ENCODE data around the gene SERPINA4. TPM values are rescaled to one million over a fixed set of nuclear protein-coding genes. Genes with fewer than 3 reads are reported as not detected.

SERPINA4 gene
- total and polyA plus RNA-seq, 2 of the 8 experiments (the other 6 are each of a cell fraction or from before 2014, with no cell fraction given) = not detected

DNA sequence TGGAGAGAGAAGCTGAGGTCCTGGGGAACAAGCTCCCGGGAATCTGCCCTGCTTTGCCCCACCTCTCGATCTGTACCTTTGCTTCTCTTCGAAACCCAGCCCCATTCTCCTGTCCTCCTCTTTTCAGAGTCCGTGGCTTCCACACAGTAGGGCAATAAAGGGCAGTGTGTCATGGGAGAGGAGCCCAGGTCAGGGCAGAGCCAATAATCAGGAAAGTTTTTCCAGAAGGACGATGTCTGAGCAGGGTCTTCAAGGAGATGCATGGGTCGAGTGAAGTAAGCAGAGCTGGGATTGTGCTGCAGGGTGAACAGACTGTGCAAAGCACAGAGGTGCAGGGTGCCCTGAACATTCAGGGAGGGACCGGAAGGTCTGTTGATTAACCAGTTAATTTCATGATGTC lies 22.1 kb upstream of the SERPINA4 start:
- ChIA-PET POLR2A (ENCODE audit: partially characterized antibody) (no interaction called here), CTCF (ENCODE audit: partially characterized antibody) (interaction anchor here (0.6 to 7.8 kb wide), 9 partner anchors 11 to 359 kb away, joined by 3 to 56 read pairs (median 3); no protein-coding TSS in a partner anchor)
- TF ChIP-seq RBBP5 (IDR thresholded peaks at IDR 0.05; ENCODE audit: borderline replicate concordance, low read depth, low read length) (no peak), JUND (IDR thresholded peaks at IDR 0.05; ENCODE audit: low read length) (no peak), EZH2 (IDR thresholded peaks at IDR 0.05; ENCODE audit: low read depth, low read length, severe bottlenecking) (no peak), CBX5 (IDR thresholded peaks at IDR 0.05; ENCODE audit: low read depth, low read length) (no peak), JUN (IDR thresholded peaks at IDR 0.05; ENCODE audit: low read depth, low read length) (no peak), CREB1 (IDR thresholded peaks at IDR 0.05) (no peak), CEBPB (IDR thresholded peaks at IDR 0.05; ENCODE audit: low read depth, low read length) (no peak), GTF2F1 (IDR thresholded peaks at IDR 0.05; ENCODE audit: borderline replicate concordance, low read depth, low read length) (no peak), MAX (IDR thresholded peaks at IDR 0.05) (no peak), EP300 (IDR thresholded peaks at IDR 0.05; ENCODE audit: borderline replicate concordance in 1 of 2, low read depth in 2 of 2, low read length in 2 of 2) (no peak), GABPA (IDR thresholded peaks at IDR 0.05; ENCODE audit: borderline replicate concordance, insufficient read depth, low read length) (no peak)
- TF ChIP-seq, protein P1, sequence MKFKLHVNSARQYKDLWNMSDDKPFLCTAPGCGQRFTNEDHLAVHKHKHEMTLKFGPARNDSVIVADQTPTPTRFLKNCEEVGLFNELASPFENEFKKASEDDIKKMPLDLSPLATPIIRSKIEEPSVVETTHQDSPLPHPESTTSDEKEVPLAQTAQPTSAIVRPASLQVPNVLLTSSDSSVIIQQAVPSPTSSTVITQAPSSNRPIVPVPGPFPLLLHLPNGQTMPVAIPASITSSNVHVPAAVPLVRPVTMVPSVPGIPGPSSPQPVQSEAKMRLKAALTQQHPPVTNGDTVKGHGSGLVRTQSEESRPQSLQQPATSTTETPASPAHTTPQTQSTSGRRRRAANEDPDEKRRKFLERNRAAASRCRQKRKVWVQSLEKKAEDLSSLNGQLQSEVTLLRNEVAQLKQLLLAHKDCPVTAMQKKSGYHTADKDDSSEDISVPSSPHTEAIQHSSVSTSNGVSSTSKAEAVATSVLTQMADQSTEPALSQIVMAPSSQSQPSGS (IDR thresholded peaks at IDR 0.05; ENCODE audit: low read length) = no peak

More for the DNA sequence above, 22.1 kb upstream of the SERPINA4 start:
- no peaks in the 10 kb centered on the region for H3K23me2 ChIP-seq (ENCODE audit: low read depth, low read length)
- no peaks in the 10 kb centered on the region for H3K79me2 ChIP-seq (ENCODE audit: control insufficient read depth in 1 of 2, insufficient read depth in 2 of 2, low read length in 2 of 2)
- WGBS, 2 experiments (ENCODE audit: extremely low coverage in 1 of 2, insufficient coverage in 1 of 2, insufficient read length in 1 of 2, insufficient replicate concordance in 2 of 2, low coverage in 1 of 2, low lambda C conversion rate in 2 of 2, missing lambda C conversion rate in 1 of 2) = 94% methylated on average over 7 of the region's 7 CpGs; no CpG with 5 or more reads in 1 of the 2 experiments
- peaks cover 0 to 3% (median 0%) of the 10 kb centered on the region in 4 experiments; a peak in 1 of 7 replicates for H3K27me3 ChIP-seq (replicated peaks in 1 of 4; ENCODE audit: control insufficient read depth in 3 of 4, extremely low read depth in 1 of 4, insufficient read depth in 3 of 4, low read length in 3 of 4)
- H2AK5ac ChIP-seq (ENCODE audit: low read depth, low read length) = no peak overlapping the region
- no peak overlapping the region for H2BK12ac ChIP-seq (ENCODE audit: low read depth, low read length)
- H3K27ac ChIP-seq (ENCODE audit: low read depth, low read length) = no peak overlapping the region
- H3K23ac ChIP-seq (ENCODE audit: insufficient read length) = no peak overlapping the region
- no peak overlapping the region for H2BK5ac ChIP-seq (ENCODE audit: low read depth, low read length)
- no peak overlapping the region for H3K9ac ChIP-seq (replicated peaks in 1 of 4; ENCODE audit: extremely low read depth in 1 of 4, low read depth in 3 of 4, low read length in 3 of 4)
- H3K36me3 ChIP-seq (ENCODE audit: control insufficient read depth in 2 of 4, insufficient read depth in 4 of 4, low read length in 3 of 4) = no peaks in the 10 kb centered on the region
- no peak overlapping the region for H2AFZ ChIP-seq (ENCODE audit: low read length)
- DNase-seq (ENCODE audit: low read depth in 1 of 2, low spot score in 2 of 2) = no peak
- H3K4ac ChIP-seq (replicated peaks; ENCODE audit: insufficient read length, low read depth, low read length) = no peak overlapping the region
- no peak overlapping the region for H4K8ac ChIP-seq (ENCODE audit: extremely low read depth, insufficient read depth, low read length)
- no peak overlapping the region for H4K91ac ChIP-seq (replicated peaks; ENCODE audit: insufficient read length, low read length)
- H2BK15ac ChIP-seq (ENCODE audit: low read length) = 0 out of 2 replicates have a peak overlapping the region, but pooled peaks have one; percentile 68
- no peak overlapping the region for H2BK120ac ChIP-seq (replicated peaks; ENCODE audit: low read depth, low read length)
- H2BK20ac ChIP-seq (ENCODE audit: low read length) = no peak overlapping the region
- H3K18ac ChIP-seq (ENCODE audit: extremely low read depth, low read length) = no peak overlapping the region
- H4K20me1 ChIP-seq (replicated peaks in 1 of 2; ENCODE audit: control insufficient read depth in 1 of 2, insufficient read depth in 2 of 2, low read length in 2 of 2) = no peaks in the 10 kb centered on the region
- H3K79me1 ChIP-seq (ENCODE audit: low read depth, low read length) = no peaks in the 10 kb centered on the region
- no peak overlapping the region for H3K56ac ChIP-seq (replicated peaks; ENCODE audit: insufficient read length, low read depth, low read length)
- no peak overlapping the region for H3K4me2 ChIP-seq (ENCODE audit: insufficient read depth in 1 of 2, low read depth in 2 of 2, low read length in 2 of 2)
- H3K9me3 ChIP-seq (ENCODE audit: insufficient read depth in 2 of 2, low read depth in 1 of 2, low read length in 1 of 2) = no peaks in the 10 kb centered on the region
- no peak for FAIRE-seq
- H3K4me1 ChIP-seq (replicated peaks in 1 of 4; ENCODE audit: control insufficient read depth in 3 of 4, insufficient read depth in 4 of 4, low read length in 3 of 4) = peaks cover 0 to 2% (median 2%) of the 10 kb centered on the region in 4 experiments; a peak in 4 of 7 replicates
- no peak overlapping the region for H3K4me3 ChIP-seq (ENCODE audit: extremely low read depth in 1 of 4, insufficient read depth in 2 of 4, low read depth in 3 of 4, low read length in 4 of 4)
- no peak overlapping the region for H3K14ac ChIP-seq (ENCODE audit: insufficient read length)
- no peak overlapping the region for H4K5ac ChIP-seq (ENCODE audit: insufficient read length, low read depth, low read length)

All from H1 (cell line).